ENCODE results near the gene OTULIN.

Gene OTULIN

DNA sequence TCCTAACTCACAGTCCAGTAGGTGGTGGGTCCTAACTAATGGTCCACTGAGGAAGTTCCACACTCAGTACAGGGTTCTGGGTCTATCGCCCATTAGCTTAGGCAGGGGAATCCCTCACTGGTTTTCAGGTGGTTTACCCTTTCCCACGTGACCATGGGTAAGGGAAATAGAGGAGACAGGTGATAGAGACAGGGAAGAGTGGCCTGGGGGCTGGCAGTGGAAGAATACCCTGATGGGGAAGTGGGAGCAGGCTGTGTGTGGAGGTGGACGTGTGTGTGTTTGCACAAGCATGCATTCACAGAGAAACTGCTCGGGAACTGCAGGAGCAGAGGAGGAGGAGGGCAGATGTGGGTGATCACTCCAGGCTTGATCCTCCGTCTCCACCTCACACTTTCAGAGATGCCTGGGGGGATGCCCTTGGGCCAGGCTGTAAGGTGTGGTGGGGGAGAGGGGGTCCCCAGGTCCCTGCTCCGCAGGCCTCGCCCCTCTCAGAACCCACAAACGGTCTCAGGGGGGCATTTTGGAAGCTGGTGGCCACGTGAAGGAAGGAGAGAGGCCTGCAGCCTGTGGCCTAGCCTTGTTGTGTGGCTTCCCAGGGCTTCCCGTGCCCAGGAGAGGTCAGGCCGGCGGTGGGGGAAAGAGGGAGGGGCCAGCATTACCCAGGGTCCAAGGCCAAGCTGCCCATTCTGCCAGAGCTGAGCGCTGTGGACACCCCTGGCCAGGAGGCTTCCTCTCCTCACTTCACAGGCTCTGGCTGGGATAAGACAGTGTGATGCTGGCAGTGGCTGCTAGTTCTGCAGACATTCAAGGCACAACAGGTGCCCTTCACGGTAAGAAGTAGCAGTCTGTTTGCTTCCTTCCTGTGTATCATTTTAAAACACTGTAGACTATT is 80.0 kb downstream of the OTULIN start:
- no peak for DNase-seq

DNA sequence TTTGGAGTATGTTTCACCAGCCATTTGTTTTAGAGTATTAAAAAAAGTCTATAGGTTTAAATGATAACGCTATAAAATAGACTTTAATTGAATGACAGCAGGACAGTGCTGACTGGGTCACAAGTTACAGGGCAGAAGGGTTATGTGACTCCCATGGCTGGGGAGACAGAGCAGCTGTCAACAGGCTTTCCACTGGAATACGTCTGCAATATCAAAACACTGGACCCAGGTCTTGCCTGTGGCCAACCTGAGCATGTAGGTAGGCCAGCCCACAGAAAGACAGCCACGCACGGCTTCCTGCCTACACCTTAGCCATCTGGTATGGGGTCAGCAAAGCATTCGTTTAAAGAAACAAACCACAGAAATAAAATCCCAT is 80.7 kb downstream of the OTULIN start:
- no peak for DNase-seq

DNA sequence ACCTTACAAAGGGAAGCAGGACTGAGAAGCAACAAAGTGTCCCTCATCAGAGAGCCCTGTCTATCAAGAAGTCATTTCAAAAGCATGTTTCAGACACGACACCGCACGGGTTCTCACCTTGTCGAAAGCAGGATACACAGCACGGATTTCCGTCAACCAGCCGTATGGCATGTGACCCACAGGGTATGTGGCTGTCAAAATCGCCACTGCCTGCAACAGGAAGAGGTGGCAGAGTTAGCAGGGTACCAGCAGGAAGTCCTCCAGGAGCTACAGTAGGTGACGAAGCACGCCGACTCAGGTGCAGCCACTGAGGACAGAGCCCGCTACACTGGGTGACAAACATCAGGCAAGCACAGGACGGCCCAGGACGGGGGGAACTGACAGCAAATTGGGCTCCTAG is 81.2 kb downstream of the OTULIN start:
- peak; percentile 14 for DNase-seq

DNA sequence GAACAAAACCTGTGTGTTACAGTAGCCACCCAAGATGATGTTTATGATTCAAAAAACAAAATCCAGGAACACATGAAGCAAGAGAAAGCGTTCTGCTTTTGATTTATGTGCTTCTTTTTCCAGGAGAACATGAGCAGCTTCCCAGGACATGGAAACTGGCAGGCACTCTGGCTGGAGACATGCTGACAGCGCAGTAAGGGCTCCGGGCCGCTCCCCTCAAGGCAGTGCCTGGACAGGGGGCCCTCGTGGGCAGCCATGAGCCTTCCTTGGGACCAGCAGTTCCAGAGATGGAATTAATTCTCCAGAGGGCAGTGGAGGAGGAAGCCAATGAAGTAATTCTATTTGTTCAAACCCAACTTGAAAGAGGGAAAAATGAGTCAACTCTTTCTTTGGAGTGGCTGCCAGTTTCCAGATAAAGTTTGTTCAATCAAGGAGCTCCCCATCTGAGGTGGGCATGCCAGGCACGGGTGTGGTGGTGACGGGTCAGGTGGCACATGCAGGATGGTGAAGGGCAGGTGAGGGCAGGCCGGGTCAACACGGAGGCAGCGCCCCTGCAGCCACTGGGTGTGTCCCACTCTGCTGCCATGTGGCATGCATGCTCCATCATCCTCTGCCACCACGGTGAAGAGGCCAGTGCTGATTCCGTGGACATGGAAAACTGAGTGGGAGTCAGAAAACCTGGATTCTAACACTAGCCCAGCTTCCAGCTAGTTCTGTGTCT is 83.8 kb downstream of the OTULIN start:
- no peak for DNase-seq
